ENCODE measurements around the gene GRM8.
"Not testable (repeated sequence)": the region's sequence is repeated elsewhere in the genome, so short reads cannot be mapped to it uniquely, and the experiment has no call there.

GRM8 gene

DNA sequence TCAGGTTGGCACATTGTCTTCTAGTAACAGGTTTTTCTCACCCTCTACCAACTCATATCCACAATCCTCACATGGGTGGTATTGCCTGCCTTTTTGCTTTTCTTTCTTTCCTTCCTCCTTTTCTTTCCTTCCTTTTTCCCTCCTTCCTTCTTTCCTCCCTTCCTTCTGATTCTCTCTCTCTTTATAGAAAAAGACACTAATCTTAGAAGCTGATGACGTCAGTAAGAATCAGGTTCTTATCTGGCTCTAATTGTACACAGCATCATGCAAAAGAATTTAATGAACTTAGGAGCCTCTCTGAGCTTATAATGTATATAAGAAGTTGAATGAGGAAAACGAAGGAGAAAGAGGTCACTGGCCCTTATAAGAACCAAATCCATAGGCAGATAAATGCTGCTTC is 328.3 kb downstream of the GRM8 start:
- DNase-seq: no peak

GRCh38 chr7:126911627-126912026 is 341.1 kb downstream of the GRM8 start:
- not testable (repeated sequence) for DNase-seq

DNA sequence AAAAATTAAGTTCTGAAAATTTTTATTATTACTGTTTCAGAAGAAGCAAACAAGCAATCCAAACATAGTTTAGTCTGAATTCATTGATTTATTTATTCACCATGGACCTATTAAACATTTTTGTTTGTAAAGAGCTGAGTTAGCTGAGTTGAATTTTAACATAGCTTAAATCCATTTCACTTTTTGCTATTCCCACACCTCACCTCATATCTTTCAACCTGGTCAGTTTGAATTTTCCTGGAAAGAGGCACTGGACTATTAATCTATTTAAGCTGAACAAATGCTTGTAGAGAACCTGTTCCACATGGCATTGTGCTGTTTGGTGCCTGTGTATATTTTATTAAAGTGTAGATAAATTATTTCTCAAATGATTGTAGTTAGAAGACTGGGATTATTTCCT is 344.2 kb downstream of the GRM8 start:
- not testable (repeated sequence) for DNase-seq

- DNase-seq: not testable (repeated sequence)
These were observed 345.1 kb downstream of the GRM8 start for GRCh38 chr7:126907657-126908056.

DNA sequence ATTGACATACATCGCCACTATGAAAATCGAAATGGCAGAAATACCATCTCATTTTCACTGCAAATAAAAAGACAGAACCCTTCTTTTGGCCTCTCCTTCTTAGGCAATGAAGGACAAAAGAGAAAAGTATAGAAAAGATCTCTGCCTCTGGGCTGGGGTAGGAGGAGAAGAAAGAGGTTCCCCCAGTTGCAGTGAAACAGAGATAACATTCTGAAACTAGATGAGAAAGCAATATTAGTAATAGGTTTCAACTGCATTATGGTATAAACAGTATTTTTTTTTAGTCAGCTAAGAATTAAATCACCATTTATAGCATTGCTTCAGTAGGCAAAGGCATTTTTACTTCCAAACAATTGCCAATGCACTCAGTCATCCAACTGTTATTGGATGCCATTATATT is 347.5 kb downstream of the GRM8 start:
- not testable (repeated sequence) for DNase-seq

- peak in 1 of 56 donors; percentile 6 for DNase-seq
These were observed 351.5 kb downstream of the GRM8 start for GRCh38 chr7:126901041-126901765.

GRCh38 chr7:126887980-126888379 is 364.8 kb downstream of the GRM8 start:
- peak in 3 of 56 donors; percentile 0 to 15 (median 6) for DNase-seq

DNA sequence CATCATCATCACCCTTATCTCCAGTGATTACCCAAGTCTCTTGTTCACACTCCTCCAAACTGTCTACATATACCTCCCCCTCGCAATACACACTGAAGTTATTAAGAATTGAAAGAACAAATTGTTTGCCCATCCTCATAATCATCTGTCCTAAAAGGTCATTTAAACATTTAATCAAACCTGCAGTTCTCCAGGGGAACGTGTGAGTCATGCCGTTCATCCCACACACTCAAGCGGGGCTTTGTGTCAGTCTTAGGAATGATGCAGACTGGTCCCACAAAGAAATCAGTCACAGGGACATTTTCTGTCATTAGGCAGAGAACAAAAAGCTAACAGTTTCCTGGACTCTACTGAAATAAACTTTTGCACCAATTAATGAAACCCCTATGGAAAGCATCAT is 365.2 kb downstream of the GRM8 start:
- peak in 2 of 56 donors; percentile 8 to 14 for DNase-seq

DNA sequence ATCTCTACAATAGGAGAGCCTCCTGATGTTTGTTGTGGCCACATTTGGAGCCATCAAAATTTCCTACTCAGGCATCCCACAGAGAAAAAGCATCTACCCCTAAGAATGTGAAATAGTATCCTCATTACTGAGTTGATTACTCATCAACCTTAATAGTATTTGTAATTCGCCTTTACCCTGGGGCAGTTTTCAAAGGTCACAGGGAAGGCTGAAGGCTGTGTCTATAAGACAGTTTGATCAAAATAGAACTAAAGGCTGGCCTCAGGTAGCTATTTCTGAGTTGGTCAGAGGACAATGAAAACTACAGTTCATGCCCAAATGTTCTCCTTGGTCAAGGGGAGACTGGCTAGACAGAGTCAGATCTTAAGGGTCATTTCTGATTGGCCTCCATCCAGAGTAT is 370.0 kb downstream of the GRM8 start:
- DNase-seq: not testable (repeated sequence)

DNA sequence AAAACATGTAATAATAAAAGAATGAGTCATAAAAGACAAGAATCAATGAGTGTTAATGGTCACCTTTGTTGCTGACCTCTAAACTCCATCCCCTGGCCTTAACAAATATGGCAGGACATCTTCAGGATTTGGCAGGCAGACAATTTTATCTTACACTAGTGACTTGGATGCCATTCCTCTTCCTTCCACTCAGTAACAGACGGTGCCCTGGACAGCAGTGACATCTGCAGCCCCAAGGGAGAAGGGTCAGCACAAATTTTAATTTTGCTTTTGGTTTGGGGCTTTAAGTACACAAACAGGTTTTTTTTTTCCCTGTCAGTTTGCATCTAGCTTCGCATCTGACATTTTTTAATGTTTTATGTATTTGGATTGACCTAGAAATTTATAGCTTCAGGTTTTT is 370.8 kb downstream of the GRM8 start:
- DNase-seq: not testable (repeated sequence)

DNA sequence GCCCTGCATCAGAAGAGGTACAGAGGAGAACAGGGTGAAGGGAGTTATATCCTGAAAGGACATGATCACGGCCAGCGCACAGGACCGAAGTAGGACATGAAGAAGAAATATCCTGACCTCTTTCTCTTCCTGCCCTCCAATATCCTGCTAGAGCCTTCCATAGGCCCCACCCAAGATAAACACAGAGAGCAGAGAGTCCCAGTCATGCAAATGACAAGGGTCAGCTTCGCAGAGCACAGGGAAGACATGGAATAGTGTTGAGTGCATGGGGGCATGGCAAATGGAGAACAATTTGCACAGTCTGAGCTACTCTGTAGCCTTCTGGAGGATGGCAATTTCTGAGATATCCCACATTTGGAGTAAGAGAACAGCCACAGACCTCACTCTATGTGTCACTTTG is 371.4 kb downstream of the GRM8 start:
- DNase-seq: no peak

DNA sequence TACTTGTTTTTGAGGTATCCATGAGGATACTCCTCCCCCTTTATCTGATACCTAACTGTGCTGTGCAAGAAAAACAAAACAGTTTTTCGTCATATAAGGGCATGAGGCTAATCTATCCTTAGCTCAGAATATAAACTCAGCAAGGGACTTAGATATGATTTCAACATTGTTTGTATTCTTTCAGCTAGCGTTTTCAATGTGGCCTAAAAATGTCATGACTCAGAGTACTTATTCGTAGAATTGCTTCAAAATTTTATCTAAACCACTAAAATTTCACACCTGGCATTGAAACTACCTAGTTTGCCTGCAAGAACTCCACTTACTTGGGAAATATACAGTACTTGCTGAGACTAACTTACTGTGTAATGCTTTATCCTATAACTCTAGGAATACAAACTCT is 376.2 kb downstream of the GRM8 start:
- not testable (repeated sequence) for DNase-seq

- no peak for DNase-seq
These were observed 395.9 kb downstream of the GRM8 start for GRCh38 chr7:126856691-126857291.

DNA sequence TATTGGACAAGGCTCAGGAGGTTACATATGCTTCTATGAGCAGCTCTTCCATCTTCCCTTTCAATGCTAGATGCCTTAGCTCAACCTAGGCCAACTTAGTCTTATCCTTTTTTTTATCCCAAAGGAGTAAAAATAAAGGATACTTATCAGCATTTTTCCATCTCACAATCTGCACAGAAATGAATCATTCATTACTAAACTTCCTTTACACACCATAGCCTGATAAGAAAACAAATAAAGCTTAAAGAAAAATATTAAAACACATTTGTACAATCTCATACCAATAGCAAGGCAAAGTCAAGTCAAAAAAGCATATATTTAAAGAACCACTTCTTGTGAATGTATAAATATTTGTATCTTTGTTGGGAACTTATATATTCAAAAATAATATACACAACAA is 407.4 kb downstream of the GRM8 start:
- DNase-seq: no peak

- no peak for DNase-seq
These were observed 408.9 kb downstream of the GRM8 start for GRCh38 chr7:126843883-126844282.

GRCh38 chr7:126843336-126843735 is 409.4 kb downstream of the GRM8 start:
- DNase-seq: peak in 1 of 56 donors; percentile 2

DNA sequence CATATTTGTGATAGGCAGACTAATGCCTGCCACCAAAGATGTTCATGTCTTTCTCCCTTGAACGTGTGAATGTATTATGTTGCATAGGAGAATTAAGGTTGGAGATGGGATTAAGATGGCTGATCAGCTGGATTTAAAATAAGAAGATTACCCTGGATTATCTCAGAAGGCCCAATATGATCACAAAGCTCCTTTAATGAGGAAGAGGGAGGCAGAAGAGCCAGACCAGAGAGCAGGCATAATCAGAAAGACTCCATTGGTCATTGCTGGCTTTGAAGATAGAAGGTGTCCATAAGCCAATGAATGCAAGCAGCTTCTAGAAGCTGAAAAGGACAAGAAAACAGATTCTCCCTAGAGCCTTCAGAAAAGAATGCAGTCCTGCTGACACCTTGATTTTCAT is 410.3 kb downstream of the GRM8 start:
- no peak for DNase-seq

GRCh38 chr7:126840869-126841268 is 411.9 kb downstream of the GRM8 start:
- DNase-seq: no peak

GRCh38 chr7:126839624-126840023 is 413.1 kb downstream of the GRM8 start:
- DNase-seq: no peak

DNA sequence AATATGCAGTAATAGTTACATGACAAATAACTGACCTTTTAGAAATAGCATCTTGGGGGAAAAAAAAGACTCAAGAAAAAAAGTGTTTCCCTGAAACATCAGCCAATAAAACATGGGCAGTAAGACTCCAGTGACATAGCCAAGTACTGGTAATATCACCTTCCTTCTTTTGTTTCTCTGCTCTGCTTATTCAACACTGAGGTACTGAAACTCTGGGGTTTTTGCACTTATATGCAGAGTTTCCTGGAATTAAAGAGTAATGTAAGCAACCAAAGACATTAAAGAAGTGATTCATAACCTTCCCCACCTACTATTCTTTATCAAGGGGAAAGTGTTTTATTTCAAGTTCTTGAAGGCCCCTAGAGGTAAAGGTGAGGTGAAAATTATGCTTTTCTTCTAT is 414.5 kb downstream of the GRM8 start:
- no peak for DNase-seq

- not testable (repeated sequence) for DNase-seq
These were observed 421.5 kb downstream of the GRM8 start for GRCh38 chr7:126831241-126831640.

DNA sequence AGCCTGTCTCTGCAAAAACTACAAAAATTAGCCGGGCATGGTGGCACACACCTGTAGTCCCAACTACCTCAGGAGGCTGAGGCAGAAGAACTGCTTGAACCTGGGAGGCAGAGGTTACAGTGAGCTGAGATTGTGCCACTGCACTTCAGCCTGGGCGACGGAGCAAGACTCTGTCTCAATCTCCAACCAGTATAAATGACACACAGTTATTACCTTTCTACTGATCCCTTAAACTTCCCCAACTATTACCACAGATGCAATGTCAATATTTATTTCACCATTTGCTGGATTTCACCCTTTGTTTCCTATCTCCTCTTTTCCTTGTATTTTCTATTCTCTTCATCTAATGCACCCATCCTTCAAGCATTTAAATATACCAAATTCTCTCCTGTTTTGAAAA is 431.8 kb downstream of the GRM8 start:
- DNase-seq: no peak

DNA sequence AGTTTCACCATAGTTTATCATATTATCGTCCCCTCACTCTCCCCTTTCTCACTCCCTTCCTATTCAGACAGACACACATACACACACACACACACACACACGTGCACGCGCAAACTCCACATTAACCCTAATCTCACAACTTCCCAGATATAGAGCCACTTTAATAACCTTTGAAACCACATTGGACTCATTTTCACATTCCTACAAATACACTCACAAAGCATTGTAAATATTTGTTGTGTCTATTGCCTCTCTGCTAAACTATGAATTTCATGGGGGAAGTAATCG is 433.6 kb downstream of the GRM8 start:
- DNase-seq: no peak

Data from nucleus accumbens (tissue), 56 donors.